Mesenchymal stem cell (in vitro differentiated cells and primary cell): ENCODE data around the gene CCDC50.

Experiments used
- DNase-seq: peaks from one replicate; pipeline ENCODE4 v3.0.0-alpha.2; 2013
- H2AFZ ChIP-seq: one replicate; pipeline ENCODE4 v1.6.1; 2013; ENCODE audit warnings: low read depth, mild to moderate bottlenecking, control low read depth, inconsistent platforms, low read length, moderate library complexity
- H2AK5ac ChIP-seq: 2 replicates; pipeline ENCODE4 v1.6.1; 2013; ENCODE audit warnings: low read length, moderate library complexity, mild to moderate bottlenecking, inconsistent platforms; ENCODE audit not compliant: severe bottlenecking
- H2BK120ac ChIP-seq: one replicate; pipeline ENCODE4 v1.6.1; 2013; ENCODE audit warnings: low read depth, mild to moderate bottlenecking, inconsistent platforms, low read length, moderate library complexity
- H2BK12ac ChIP-seq, 2 experiments: one replicate each; pipeline ENCODE4 v1.6.1; 2013; ENCODE audit warnings: inconsistent platforms in 2 of 2, low read length in 2 of 2, mild to moderate bottlenecking in 2 of 2, moderate library complexity in 2 of 2, control low read depth in 1 of 2
- H2BK15ac ChIP-seq: one replicate; pipeline ENCODE4 v1.6.1; 2013; ENCODE audit warnings: mild to moderate bottlenecking, low read depth, inconsistent platforms; ENCODE audit not compliant: poor library complexity, severe bottlenecking
- H2BK5ac ChIP-seq: 2 replicates; pipeline ENCODE4 v1.6.1; 2013; ENCODE audit warnings: low read depth, mild to moderate bottlenecking, low read length, control low read depth, inconsistent platforms; ENCODE audit not compliant: poor library complexity, severe bottlenecking
- H3K14ac ChIP-seq, 2 experiments: one replicate each; pipeline ENCODE4 v1.6.1; 2013; ENCODE audit warnings: inconsistent platforms in 2 of 2, low read length in 2 of 2, control low read depth in 1 of 2, mild to moderate bottlenecking in 1 of 2, moderate library complexity in 1 of 2
- H3K18ac ChIP-seq, 2 experiments: one replicate each; pipeline ENCODE4 v1.6.1; 2013; ENCODE audit warnings: inconsistent platforms in 2 of 2, low read length in 2 of 2, control low read depth in 1 of 2, low read depth in 1 of 2, mild to moderate bottlenecking in 1 of 2
- H3K23ac ChIP-seq, 2 experiments: one replicate each; pipeline ENCODE4 v1.6.1; 2013; ENCODE audit warnings: inconsistent platforms in 2 of 2, low read length in 2 of 2, mild to moderate bottlenecking in 2 of 2, moderate library complexity in 2 of 2, control low read depth in 1 of 2
- H3K27ac ChIP-seq: 2 replicates; pipeline ENCODE4 v1.5.1; 2013; ENCODE audit warnings: mild to moderate bottlenecking, moderate library complexity, low read length, control low read depth, inconsistent platforms; ENCODE audit not compliant: poor library complexity, severe bottlenecking
- H3K27me3 ChIP-seq, 2 experiments: 2 replicates each; pipeline versions ENCODE4 v1.6.1 to v1.7.0; 2013; ENCODE audit warnings: low read length in 2 of 2, mild to moderate bottlenecking in 2 of 2, moderate library complexity in 2 of 2, control low read depth in 1 of 2, inconsistent platforms in 1 of 2; ENCODE audit not compliant: control insufficient read depth in 1 of 2, insufficient read depth in 1 of 2
- H3K36me3 ChIP-seq, 2 experiments: 2 replicates each; pipeline versions ENCODE4 v1.6.1 to v1.7.0; 2013; ENCODE audit warnings: low read length in 2 of 2, control low read depth in 1 of 2, inconsistent platforms in 1 of 2, low read depth in 1 of 2, mild to moderate bottlenecking in 1 of 2; ENCODE audit not compliant: insufficient read depth in 2 of 2, control insufficient read depth in 1 of 2
- H3K4ac ChIP-seq, 2 experiments: one replicate each; pipeline ENCODE4 v1.6.1; 2013; ENCODE audit warnings: inconsistent platforms in 2 of 2, low read length in 2 of 2, mild to moderate bottlenecking in 2 of 2, moderate library complexity in 2 of 2, control low read depth in 1 of 2, low read depth in 1 of 2
- H3K4me1 ChIP-seq: 2 replicates; pipeline ENCODE4 v1.6.1; 2013; ENCODE audit warnings: low read depth, low read length, control low read depth; ENCODE audit not compliant: control insufficient read depth, insufficient read depth
- H3K4me2 ChIP-seq: 2 replicates; pipeline ENCODE4 v1.6.1; 2013; ENCODE audit warnings: low read length, mild to moderate bottlenecking, inconsistent platforms; ENCODE audit not compliant: poor library complexity, severe bottlenecking
- H3K4me3 ChIP-seq, 2 experiments: 2 replicates each; pipeline versions ENCODE4 v1.5.1 to v1.7.0; 2013; ENCODE audit warnings: low read length in 2 of 2, mild to moderate bottlenecking in 2 of 2, control low read depth in 1 of 2, low read depth in 1 of 2; ENCODE audit not compliant: insufficient read depth in 1 of 2
- H3K79me1 ChIP-seq: replicated peaks from 2 replicates; pipeline ENCODE4 v1.6.1; 2013; ENCODE audit warnings: mild to moderate bottlenecking, control low read depth, low read length, inconsistent platforms; ENCODE audit not compliant: poor library complexity, severe bottlenecking
- H3K9ac ChIP-seq: 2 replicates; pipeline ENCODE4 v1.7.0; 2013; ENCODE audit warnings: mild to moderate bottlenecking, low read length, moderate library complexity
- H3K9me3 ChIP-seq: 2 replicates; pipeline ENCODE4 v1.7.0; 2013; ENCODE audit warnings: mild to moderate bottlenecking, low read length; ENCODE audit not compliant: control insufficient read depth
- H4K8ac ChIP-seq: one replicate; pipeline ENCODE4 v1.6.1; 2013; ENCODE audit warnings: inconsistent platforms, mild to moderate bottlenecking, low read length, moderate library complexity
- H4K91ac ChIP-seq: one replicate; pipeline ENCODE4 v1.6.1; 2013; ENCODE audit warnings: mild to moderate bottlenecking, low read length, inconsistent platforms
- WGBS: methylation state at CpG from one replicate; pipeline ENCODE4 v1.1.7; 2013; ENCODE audit warnings: mixed read lengths; 5-methylcytosine and 5-hydroxymethylcytosine counted together

CCDC50 gene

GRCh38 chr3:191420771-191421170 is 91.6 kb downstream of the CCDC50 start:
- H3K23ac ChIP-seq, result no peak overlapping the region
- H2BK15ac ChIP-seq, result no peak overlapping the region
- no peak overlapping the region for H3K18ac ChIP-seq
- H3K9me3 ChIP-seq, result no peaks in the 10 kb centered on the region
- no peaks in the 10 kb centered on the region for H3K27me3 ChIP-seq
- peaks cover 4% of the 10 kb centered on the region for H3K4me1 ChIP-seq
- H3K9ac ChIP-seq, result no peak overlapping the region
- no peak overlapping the region for H2BK5ac ChIP-seq
- H2BK12ac ChIP-seq, result no peak overlapping the region
- 90% methylated on average over 2 of the region's 2 CpGs for WGBS
- H3K4ac ChIP-seq, result no peak overlapping the region
- no peaks in the 10 kb centered on the region for H3K79me1 ChIP-seq
- no peaks in the 10 kb centered on the region for H3K36me3 ChIP-seq
- H4K91ac ChIP-seq, result no peak overlapping the region
- no peak for DNase-seq
- no peak overlapping the region for H3K14ac ChIP-seq
- no peak overlapping the region for H3K4me3 ChIP-seq
- no peak overlapping the region for H2BK120ac ChIP-seq
- no peak overlapping the region for H4K8ac ChIP-seq
- no peak overlapping the region for H2AFZ ChIP-seq
- H2AK5ac ChIP-seq, result no peak overlapping the region
- H3K4me2 ChIP-seq, result no peak overlapping the region
- H3K27ac ChIP-seq, result no peak overlapping the region

DNA sequence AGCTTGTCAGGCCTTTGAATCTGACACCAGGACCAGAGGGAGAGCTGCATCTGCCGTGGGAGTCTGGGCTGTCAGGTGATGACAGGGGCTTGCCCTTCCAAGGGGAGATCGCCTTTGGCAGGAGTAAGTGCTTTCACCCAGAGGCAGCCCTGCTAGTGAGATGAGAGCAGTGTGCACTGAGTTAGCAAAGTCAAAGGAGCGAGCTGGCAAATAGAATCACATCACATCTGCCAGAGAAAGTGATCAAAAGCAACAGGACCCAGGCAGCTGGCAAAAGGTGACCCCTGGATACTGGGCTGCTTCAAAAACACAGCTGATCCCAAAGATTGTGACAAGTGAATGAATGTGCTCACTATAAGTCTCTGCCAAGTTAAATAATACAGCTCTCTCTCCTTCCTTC is 95.7 kb downstream of the CCDC50 start:
- no peak overlapping the region for H4K91ac ChIP-seq
- H3K23ac ChIP-seq, result no peak overlapping the region
- H2AFZ ChIP-seq, result no peak overlapping the region
- H2BK120ac ChIP-seq, result no peak overlapping the region
- H3K14ac ChIP-seq, result no peak overlapping the region
- no peak overlapping the region for H3K9ac ChIP-seq
- 82% methylated on average over 3 of the region's 3 CpGs for WGBS
- H3K36me3 ChIP-seq, result no peaks in the 10 kb centered on the region
- no peak overlapping the region for H2BK15ac ChIP-seq
- H3K4me1 ChIP-seq, result no peaks in the 10 kb centered on the region
- no peak overlapping the region for H2AK5ac ChIP-seq
- H3K79me1 ChIP-seq, result no peaks in the 10 kb centered on the region
- H3K4ac ChIP-seq, result no peak overlapping the region
- H3K4me2 ChIP-seq, result no peak overlapping the region
- H3K4me3 ChIP-seq, result no peak overlapping the region
- no peak overlapping the region for H4K8ac ChIP-seq
- no peak for DNase-seq
- no peaks in the 10 kb centered on the region for H3K9me3 ChIP-seq
- H3K27ac ChIP-seq, result no peak overlapping the region
- H3K27me3 ChIP-seq, result no peaks in the 10 kb centered on the region
- no peak overlapping the region for H2BK12ac ChIP-seq
- H2BK5ac ChIP-seq, result no peak overlapping the region
- H3K18ac ChIP-seq, result no peak overlapping the region

DNA sequence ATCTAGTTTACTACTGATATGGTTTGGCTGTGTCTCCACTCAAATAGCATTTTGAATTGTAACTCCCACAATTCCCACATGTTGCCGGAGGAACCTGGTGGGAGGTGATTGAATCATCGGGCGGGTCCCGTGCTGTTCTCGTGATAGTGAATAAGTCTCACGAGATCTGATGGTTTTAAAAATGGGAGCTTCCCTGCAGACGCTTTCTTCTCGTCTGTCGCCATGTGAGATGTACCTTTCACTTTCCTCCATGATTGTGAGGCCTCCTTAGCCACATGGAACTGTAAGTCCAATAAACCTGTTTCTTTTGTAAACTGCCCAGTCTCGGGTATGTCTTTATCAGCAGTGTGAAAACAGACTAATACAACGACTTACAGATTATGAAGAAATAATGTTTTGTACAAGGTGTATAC is 96.1 kb downstream of the CCDC50 start:
- DNase-seq, result no peak
- H2AK5ac ChIP-seq, result no peak overlapping the region
- H2BK5ac ChIP-seq, result no peak overlapping the region
- no peak overlapping the region for H3K4me3 ChIP-seq
- H2BK12ac ChIP-seq, result no peak overlapping the region
- no peak overlapping the region for H3K18ac ChIP-seq
- H3K4ac ChIP-seq, result no peak overlapping the region
- H3K4me1 ChIP-seq, result no peaks in the 10 kb centered on the region
- no peak overlapping the region for H3K27ac ChIP-seq
- no peak overlapping the region for H4K8ac ChIP-seq
- no peak overlapping the region for H2BK120ac ChIP-seq
- H3K27me3 ChIP-seq, result no peaks in the 10 kb centered on the region
- H3K9ac ChIP-seq, result no peak overlapping the region
- no peaks in the 10 kb centered on the region for H3K36me3 ChIP-seq
- no peak overlapping the region for H2BK15ac ChIP-seq
- no peak overlapping the region for H3K14ac ChIP-seq
- H3K79me1 ChIP-seq, result no peaks in the 10 kb centered on the region
- no peak overlapping the region for H4K91ac ChIP-seq
- H3K23ac ChIP-seq, result no peak overlapping the region
- H3K4me2 ChIP-seq, result no peak overlapping the region
- no peak overlapping the region for H2AFZ ChIP-seq
- 94% methylated on average over 11 of the region's 11 CpGs for WGBS
- H3K9me3 ChIP-seq, result no peaks in the 10 kb centered on the region

DNA sequence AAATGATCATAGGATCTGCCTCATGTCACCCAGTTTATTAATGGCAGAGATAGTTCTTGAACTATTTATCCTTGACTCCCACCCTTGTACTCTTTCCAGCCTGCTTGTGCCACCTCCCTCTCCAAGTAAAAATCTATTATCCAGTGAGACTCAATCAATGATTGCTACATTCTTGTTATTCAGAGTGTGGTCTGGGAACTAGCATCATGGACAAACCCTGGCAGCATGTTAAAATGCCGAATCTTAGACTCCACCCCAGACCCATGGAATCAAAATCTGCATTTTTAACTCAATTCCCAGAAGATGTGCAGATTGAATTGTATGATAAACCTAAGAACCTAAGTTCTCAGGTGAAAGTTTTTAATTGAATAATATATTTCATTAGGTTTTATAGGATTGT is 97.1 kb downstream of the CCDC50 start:
- H2AK5ac ChIP-seq, result no peak overlapping the region
- WGBS, result no CpG with 5 or more reads among the region's 1 CpG

More for the DNA sequence above, 97.1 kb downstream of the CCDC50 start:
- H3K23ac ChIP-seq, result no peak overlapping the region
- H2BK120ac ChIP-seq, result no peak overlapping the region
- H3K14ac ChIP-seq, result no peak overlapping the region
- no peak overlapping the region for H3K4ac ChIP-seq
- no peak overlapping the region for H2BK15ac ChIP-seq
- no peak overlapping the region for H3K4me3 ChIP-seq
- H3K27me3 ChIP-seq, result no peaks in the 10 kb centered on the region
- no peak overlapping the region for H2AFZ ChIP-seq
- no peaks in the 10 kb centered on the region for H3K36me3 ChIP-seq
- H3K4me1 ChIP-seq, result no peaks in the 10 kb centered on the region
- H4K91ac ChIP-seq, result no peak overlapping the region
- H4K8ac ChIP-seq, result no peak overlapping the region
- DNase-seq, result no peak
- H3K4me2 ChIP-seq, result no peak overlapping the region
- H2BK12ac ChIP-seq, result no peak overlapping the region
- no peaks in the 10 kb centered on the region for H3K9me3 ChIP-seq
- no peak overlapping the region for H3K27ac ChIP-seq
- H3K18ac ChIP-seq, result no peak overlapping the region
- no peaks in the 10 kb centered on the region for H3K79me1 ChIP-seq
- H2BK5ac ChIP-seq, result no peak overlapping the region
- H3K9ac ChIP-seq, result no peak overlapping the region
